Rectal smooth muscle tissue (tissue), 1 donor: ENCODE results near the gene VPS41.
"Not testable (repeated sequence)": the region's sequence is repeated elsewhere in the genome, so short reads cannot be mapped to it uniquely, and the experiment has no call there.

Experiments used
- H3K27ac ChIP-seq: one replicate; pipeline ENCODE4 v1.7.0; 2013; ENCODE audit warnings: low read depth, low read length, inconsistent platforms
- H3K27me3 ChIP-seq: one replicate; pipeline ENCODE4 v1.7.0; 2013; ENCODE audit warnings: low read length; ENCODE audit not compliant: control insufficient read depth, insufficient read depth
- H3K36me3 ChIP-seq: one replicate; pipeline ENCODE4 v1.7.0; 2013; ENCODE audit warnings: low read length; ENCODE audit not compliant: control insufficient read depth, insufficient read depth
- H3K4me1 ChIP-seq: one replicate; pipeline ENCODE4 v1.7.0; 2013; ENCODE audit warnings: low read length; ENCODE audit not compliant: control insufficient read depth, insufficient read depth
- H3K4me3 ChIP-seq: one replicate; pipeline ENCODE4 v1.7.0; 2013; ENCODE audit warnings: low read length
- H3K9ac ChIP-seq: one replicate; pipeline ENCODE4 v1.7.0; 2013; ENCODE audit warnings: low read length

Gene VPS41

GRCh38 chr7:38870147-38870546 lies 38.8 kb downstream of the VPS41 start:
- Histone ChIP-seq H3K27me3 (no peaks in the 10 kb centered on the region), H3K9ac (no peak overlapping the region), H3K4me3 (no peak overlapping the region), H3K27ac (no peak overlapping the region), H3K4me1 (no peaks in the 10 kb centered on the region), H3K36me3 (peaks cover 2% of the 10 kb centered on the region)

DNA sequence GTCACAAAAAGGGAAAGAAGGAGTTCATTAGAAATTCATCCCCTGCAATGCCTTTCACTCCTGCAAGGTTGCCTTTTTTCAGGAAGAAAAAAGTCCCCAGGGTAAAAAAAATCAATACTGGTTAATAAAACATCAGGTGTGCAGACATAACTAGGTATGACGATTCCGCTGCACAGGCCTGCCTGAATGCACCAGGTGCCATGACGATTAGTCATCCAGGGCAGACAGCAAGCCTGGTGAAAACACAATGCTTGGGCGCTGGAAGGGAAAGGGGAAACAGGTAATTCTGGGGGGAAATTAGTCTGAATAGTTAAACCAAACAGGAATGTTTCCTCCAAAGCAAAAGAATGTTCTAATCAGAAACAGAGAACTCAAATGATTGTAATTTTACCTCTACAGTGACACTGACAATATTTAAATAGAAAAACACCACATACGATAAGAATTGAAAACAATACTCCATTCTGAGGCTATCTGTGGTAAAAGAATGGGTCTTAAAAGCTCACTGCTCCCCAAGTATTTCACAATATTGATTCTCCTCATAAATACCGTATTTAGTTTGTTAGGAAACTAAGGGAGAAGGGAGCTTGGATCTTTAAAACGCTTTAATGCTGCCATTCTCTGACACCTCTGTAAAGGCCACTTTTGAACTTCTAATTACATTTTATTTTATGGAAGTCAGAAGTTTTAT lies 45.2 kb downstream of the VPS41 start:
- no peak overlapping the region for H3K9ac ChIP-seq
- H3K4me1 ChIP-seq = no peaks in the 10 kb centered on the region
- H3K27me3 ChIP-seq = no peaks in the 10 kb centered on the region
- H3K36me3 ChIP-seq = peaks cover 2% of the 10 kb centered on the region
- H3K4me3 ChIP-seq = no peak overlapping the region
- no peak overlapping the region for H3K27ac ChIP-seq

GRCh38 chr7:38862666-38863065 lies 46.3 kb downstream of the VPS41 start:
- no peak overlapping the region for H3K4me3 ChIP-seq
- no peak overlapping the region for H3K9ac ChIP-seq
- H3K27me3 ChIP-seq = no peaks in the 10 kb centered on the region
- H3K4me1 ChIP-seq = no peaks in the 10 kb centered on the region
- H3K27ac ChIP-seq = no peak overlapping the region
- H3K36me3 ChIP-seq = peaks cover 2% of the 10 kb centered on the region

DNA sequence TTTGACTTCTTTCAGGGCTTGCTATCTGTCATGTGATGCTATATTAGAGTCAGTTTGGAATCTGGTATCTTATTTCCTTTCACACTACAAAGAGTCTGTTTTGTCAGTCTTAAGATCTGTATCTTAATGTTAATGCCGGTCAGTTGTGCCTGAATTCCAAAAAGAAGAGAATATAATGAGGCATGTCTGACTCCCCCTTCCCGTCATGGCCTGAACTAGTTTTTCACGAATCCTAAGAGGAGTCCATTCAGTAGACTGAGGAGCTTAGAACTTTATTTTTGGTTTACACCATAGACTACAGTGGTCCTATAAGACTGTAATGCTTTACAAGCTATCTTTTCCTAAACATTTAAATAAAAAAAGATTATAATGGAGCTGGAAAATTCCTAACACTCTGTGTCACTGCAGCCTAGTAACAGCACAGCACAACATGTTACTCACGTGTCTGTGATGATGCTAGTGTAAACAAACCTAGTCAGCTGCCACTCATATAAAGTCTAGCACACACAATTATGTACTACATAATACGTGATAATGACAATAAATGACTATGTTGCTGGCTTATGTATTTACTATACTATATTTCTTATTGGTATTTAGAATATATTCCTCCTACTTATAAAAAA lies 50.6 kb downstream of the VPS41 start:
- H3K36me3 ChIP-seq = no peaks in the 10 kb centered on the region
- no peaks in the 10 kb centered on the region for H3K4me1 ChIP-seq
- no peak overlapping the region for H3K9ac ChIP-seq
- no peak overlapping the region for H3K4me3 ChIP-seq
- no peaks in the 10 kb centered on the region for H3K27me3 ChIP-seq
- H3K27ac ChIP-seq = no peak overlapping the region

DNA sequence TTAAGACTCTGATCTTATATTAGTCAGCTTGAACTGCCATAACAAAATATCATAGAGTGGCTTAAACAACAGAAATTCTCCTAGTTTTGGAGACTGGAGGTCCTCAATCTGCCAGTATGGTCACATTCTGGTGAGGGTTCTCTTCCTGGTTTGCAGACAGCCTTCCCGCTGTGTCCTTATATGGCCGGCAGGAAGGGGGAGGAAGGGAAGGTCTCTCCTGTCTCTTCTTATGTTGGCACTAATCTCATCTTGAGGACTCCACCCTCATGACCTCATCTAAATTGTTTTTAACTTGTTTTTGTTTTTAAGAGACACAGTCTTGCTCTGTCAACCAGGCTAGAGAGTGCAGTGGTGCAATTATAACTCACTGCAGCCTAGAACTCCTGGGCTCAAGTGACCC lies 53.1 kb downstream of the VPS41 start:
- H3K27ac ChIP-seq = no peak overlapping the region
- no peak overlapping the region for H3K9ac ChIP-seq
- H3K4me1 ChIP-seq = no peaks in the 10 kb centered on the region
- no peaks in the 10 kb centered on the region for H3K36me3 ChIP-seq
- H3K4me3 ChIP-seq = no peak overlapping the region
- no peaks in the 10 kb centered on the region for H3K27me3 ChIP-seq

- Histone ChIP-seq H3K4me3 (no peak overlapping the region), H3K4me1 (no peaks in the 10 kb centered on the region), H3K27me3 (no peaks in the 10 kb centered on the region), H3K27ac (no peak overlapping the region), H3K9ac (no peak overlapping the region), H3K36me3 (no peaks in the 10 kb centered on the region)
Observed at GRCh38 chr7:38855386-38855785, 53.6 kb downstream of the VPS41 start.

DNA sequence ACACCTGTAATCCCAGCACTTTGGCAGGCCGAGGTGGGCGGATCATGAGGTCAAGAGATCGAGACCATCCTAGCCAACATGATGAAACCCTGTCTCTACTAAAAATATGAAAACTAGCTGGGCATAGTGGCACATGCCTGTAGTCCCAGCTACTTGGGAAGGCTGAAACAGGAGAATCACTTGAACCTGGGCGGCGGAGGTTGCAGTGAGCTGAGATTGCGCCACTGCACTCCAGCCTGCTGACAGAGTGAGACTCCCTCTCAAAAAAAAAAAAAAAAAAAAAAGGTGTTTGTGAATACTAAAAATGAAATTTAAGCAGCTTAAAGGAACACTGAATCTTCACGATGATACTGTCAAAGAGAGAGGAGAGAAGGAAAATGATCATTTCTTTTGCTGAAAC lies 54.0 kb downstream of the VPS41 start:
- H3K36me3 ChIP-seq, H3K27ac ChIP-seq: not testable (repeated sequence)

GRCh38 chr7:38851321-38851720 lies 57.7 kb downstream of the VPS41 start:
- Histone ChIP-seq H3K27ac (no peak overlapping the region), H3K9ac (no peak overlapping the region), H3K36me3 (peaks cover 2% of the 10 kb centered on the region), H3K4me1 (no peaks in the 10 kb centered on the region), H3K4me3 (no peak overlapping the region), H3K27me3 (no peaks in the 10 kb centered on the region)

More for the DNA sequence above, 54.0 kb downstream of the VPS41 start:
- not testable (repeated sequence) for H3K27me3 ChIP-seq, H3K9ac ChIP-seq, H3K4me1 ChIP-seq, H3K4me3 ChIP-seq

DNA sequence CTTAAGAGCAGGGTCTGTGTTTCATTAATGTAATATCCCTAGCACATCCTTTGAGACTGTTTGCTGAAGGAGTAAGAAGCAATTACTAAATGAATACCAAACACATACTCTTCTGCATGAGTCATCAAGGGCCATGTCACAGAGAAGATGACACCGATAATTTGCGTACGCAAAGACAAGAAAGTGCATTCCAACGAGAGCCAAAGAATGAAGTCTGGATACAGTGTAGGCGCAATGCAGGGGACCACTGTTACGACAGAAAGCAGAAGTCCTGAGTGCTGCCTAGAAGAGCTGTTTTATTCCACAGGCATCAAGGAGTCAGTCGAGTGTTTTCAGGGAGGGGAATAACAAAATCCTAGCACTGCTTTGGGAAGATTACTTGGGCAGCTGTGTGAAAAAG lies 62.7 kb downstream of the VPS41 start:
- H3K9ac ChIP-seq = no peak overlapping the region
- H3K36me3 ChIP-seq = peaks cover 2% of the 10 kb centered on the region

GRCh38 chr7:38844952-38845563 lies 63.9 kb downstream of the VPS41 start:
- H3K27ac ChIP-seq = no peak overlapping the region
- no peak overlapping the region for H3K9ac ChIP-seq
- H3K4me1 ChIP-seq = no peaks in the 10 kb centered on the region
- H3K36me3 ChIP-seq = peaks cover 2% of the 10 kb centered on the region
- no peak overlapping the region for H3K4me3 ChIP-seq
- H3K27me3 ChIP-seq = no peaks in the 10 kb centered on the region

More for the DNA sequence above, 62.7 kb downstream of the VPS41 start:
- H3K4me1 ChIP-seq = no peaks in the 10 kb centered on the region
- no peak overlapping the region for H3K4me3 ChIP-seq
- no peak overlapping the region for H3K27ac ChIP-seq
- H3K27me3 ChIP-seq = no peaks in the 10 kb centered on the region

- H3K27ac ChIP-seq = no peak overlapping the region
- no peaks in the 10 kb centered on the region for H3K36me3 ChIP-seq
- H3K4me3 ChIP-seq = no peak overlapping the region
- no peaks in the 10 kb centered on the region for H3K4me1 ChIP-seq
- H3K9ac ChIP-seq = no peak overlapping the region
- H3K27me3 ChIP-seq = no peaks in the 10 kb centered on the region
Observed at GRCh38 chr7:38842746-38843145, 66.2 kb downstream of the VPS41 start.

- H3K4me3 ChIP-seq = no peak overlapping the region
- H3K9ac ChIP-seq = no peak overlapping the region
- no peaks in the 10 kb centered on the region for H3K27me3 ChIP-seq
- no peak overlapping the region for H3K27ac ChIP-seq
- no peaks in the 10 kb centered on the region for H3K36me3 ChIP-seq
- H3K4me1 ChIP-seq = no peaks in the 10 kb centered on the region
Observed at GRCh38 chr7:38840736-38841460, 68.1 kb downstream of the VPS41 start.
